ENCODE data around the gene PXMP2. TPM values are rescaled to one million over a fixed set of nuclear protein-coding genes. Genes with fewer than 3 reads are reported as not detected.

Gene PXMP2
- total and polyA plus RNA-seq, 2 of the 8 experiments (the other 6 are each of a cell fraction or from before 2014, with no cell fraction given), result 13.8 to 15.1 TPM

GRCh38 chr12:132653567-132654290 is 33.7 kb upstream of the PXMP2 start (continued):
- TF ChIP-seq SRF (IDR thresholded peaks at IDR 0.05; ENCODE audit: low read depth, low read length) (no peak), CTCF (IDR thresholded peaks at IDR 0.05; ENCODE audit: control extremely low read depth in 1 of 3, insufficient read depth in 1 of 3, low read depth in 1 of 3, low read length in 3 of 3) (no peak), POLR2AphosphoS5 (IDR thresholded peaks at IDR 0.05; ENCODE audit: low read depth, low read length) (no peak), BCL11A (IDR thresholded peaks at IDR 0.05; ENCODE audit: low read depth in 2 of 2, low read length in 2 of 2) (no peak), SP4 (IDR thresholded peaks at IDR 0.05; ENCODE audit: low read length) (no peak), EP300 (IDR thresholded peaks at IDR 0.05; ENCODE audit: borderline replicate concordance in 1 of 2, low read depth in 2 of 2, low read length in 2 of 2) (no peak)
